Activated CD4-positive, alpha-beta T cell treated with anti-CD3 and anti-CD28 coated beads for 36 hours (primary cell): Measurements from ENCODE around the gene TTC16. TPM values are rescaled to one million over a fixed set of nuclear protein-coding genes. Genes with fewer than 3 reads are reported as not detected.

ENCODE experiments used
- ATAC-seq: fragments of 200-7000 bp; cut with Tn5 transposase; one replicate; pipeline ENCODE4 v1.10.0; 2021; ENCODE audit warnings: mild to moderate bottlenecking, moderate library complexity
- CTCF ChIA-PET: fragments of 350-600 bp; sonication (Branson Sonifier 250); formaldehyde crosslinking; loops from one replicate; lab custom pipeline; 2021; ENCODE audit warnings: antibody characterized with exemption; lab: Charles Lee
- POLR2A ChIA-PET: fragments of 350-600 bp; sonication (Branson Sonifier 250); formaldehyde crosslinking; loops from one replicate; lab custom pipeline; 2021; ENCODE audit warnings: antibody characterized with exemption, inconsistent platforms; lab: Charles Lee
- DNase-seq: peaks from one replicate; pipeline ENCODE4 v3.0.0-alpha.2; 2020
- H3K27ac Mint-ChIP-seq: one replicate; pipeline ENCODE4 v1.8.0; 2021; ENCODE audit warnings: mixed read lengths
- H3K27me3 Mint-ChIP-seq: one replicate; pipeline ENCODE4 v1.8.0; 2021; ENCODE audit warnings: mixed read lengths
- H3K36me3 Mint-ChIP-seq: one replicate; pipeline ENCODE4 v1.8.0; 2021; ENCODE audit warnings: low read depth, mixed read lengths
- H3K4me1 Mint-ChIP-seq: one replicate; pipeline ENCODE4 v1.8.0; 2021; ENCODE audit warnings: mixed read lengths
- H3K4me3 Mint-ChIP-seq: one replicate; pipeline ENCODE4 v1.8.0; 2021; ENCODE audit warnings: mild to moderate bottlenecking, moderate library complexity, mixed read lengths
- H3K9me3 Mint-ChIP-seq: one replicate; pipeline ENCODE4 v1.8.0; 2021; ENCODE audit warnings: low read depth, mixed read lengths
- intact Hi-C, 2 experiments: fragments of 100-400 bp; cut with DNase I in 1 of 2; cut with micrococcal nuclease in 1 of 2; formaldehyde crosslinking; loops; one replicate each; pipeline versions ENCODE4 v1.14.2 to v1.15.1; 2022 to 2024; cut with DNase I, micrococcal nuclease
- total RNA-seq, 2 experiments: library from RNA; stranded (reverse); gene quantifications; one replicate each; pipeline ENCODE4 v1.2.3, GENCODE V29; 2021

The TTC16 gene
- total RNA-seq, 2 experiments from 2014 or later, result 0.16 to 0.30 TPM

- Mint-ChIP-seq H3K9me3 (no peaks in the 10 kb centered on the region), H3K27me3 (no peaks in the 10 kb centered on the region), H3K27ac (peak overlapping the region; percentile 11), H3K4me1 (peaks cover 10% of the 10 kb centered on the region), H3K4me3 (no peak overlapping the region), H3K36me3 (peaks cover 10% of the 10 kb centered on the region)
- no peak for ATAC-seq
- CTCF ChIA-PET, result interaction anchor here (0.6 kb wide), 1 partner anchor 8 kb away, joined by 3 read pairs; no protein-coding TSS in a partner anchor
- no peak for DNase-seq
- intact Hi-C loops, result no loop called here
- POLR2A ChIA-PET, result interaction anchor here (0.6 kb wide), 1 partner anchor 24 kb away, joined by 6 read pairs; no protein-coding TSS in a partner anchor
Observed at GRCh38 chr9:127758843-127759242, 43.0 kb downstream of the TTC16 start.

GRCh38 chr9:127761061-127761460 lies 45.2 kb downstream of the TTC16 start:
- POLR2A ChIA-PET, result no interaction called here
- H3K27me3 Mint-ChIP-seq, result no peaks in the 10 kb centered on the region
- peaks cover 20% of the 10 kb centered on the region for H3K4me1 Mint-ChIP-seq
- peak overlapping the region; percentile 3 for H3K27ac Mint-ChIP-seq
- H3K4me3 Mint-ChIP-seq, result no peak overlapping the region
- intact Hi-C loops, result no loop called here
- CTCF ChIA-PET, result interaction anchor here (0.8 to 1.5 kb wide), 2 partner anchors 26 to 108 kb away, joined by 3 read pairs; partner anchors contain the start of gene TOR2A
- ATAC-seq, result no peak
- H3K36me3 Mint-ChIP-seq, result peaks cover 17% of the 10 kb centered on the region
- DNase-seq, result no peak
- no peaks in the 10 kb centered on the region for H3K9me3 Mint-ChIP-seq

- no peak for ATAC-seq
- H3K4me3 Mint-ChIP-seq, result no peak overlapping the region
- no peaks in the 10 kb centered on the region for H3K9me3 Mint-ChIP-seq
- POLR2A ChIA-PET, result no interaction called here
- no peak overlapping the region for H3K27ac Mint-ChIP-seq
- DNase-seq, result no peak
- no peaks in the 10 kb centered on the region for H3K27me3 Mint-ChIP-seq
- intact Hi-C loops, result no loop called here
- H3K36me3 Mint-ChIP-seq, result peaks cover 21% of the 10 kb centered on the region
- CTCF ChIA-PET, result interaction anchor here (0.6 kb wide), 1 partner anchor 23 kb away, joined by 3 read pairs; no protein-coding TSS in a partner anchor
- H3K4me1 Mint-ChIP-seq, result peaks cover 24% of the 10 kb centered on the region
Observed at GRCh38 chr9:127761491-127761956, 45.6 kb downstream of the TTC16 start.

GRCh38 chr9:127762111-127762676 lies 46.3 kb downstream of the TTC16 start:
- no peak for ATAC-seq
- POLR2A ChIA-PET, result no interaction called here
- DNase-seq, result no peak
- Mint-ChIP-seq H3K9me3 (no peaks in the 10 kb centered on the region), H3K4me3 (no peak overlapping the region), H3K36me3 (peaks cover 22% of the 10 kb centered on the region), H3K27me3 (no peaks in the 10 kb centered on the region), H3K4me1 (peaks cover 29% of the 10 kb centered on the region), H3K27ac (no peak overlapping the region)
- CTCF ChIA-PET, result interaction anchor here (0.5 to 1.1 kb wide), 3 partner anchors 23 to 82 kb away, joined by 3 to 4 read pairs (median 3); partner anchors contain the start of gene TOR2A
- intact Hi-C loops, result no loop called here

GRCh38 chr9:127763918-127764384 lies 48.1 kb downstream of the TTC16 start:
- POLR2A ChIA-PET, result interaction anchor here (1.1 kb wide), 1 partner anchor 77 kb away, joined by 3 read pairs; no protein-coding TSS in a partner anchor
- ATAC-seq (peak; percentile 57), DNase-seq (peak; percentile 69)
- H3K4me1 Mint-ChIP-seq, result peaks cover 42% of the 10 kb centered on the region
- H3K27me3 Mint-ChIP-seq, result no peaks in the 10 kb centered on the region
- H3K9me3 Mint-ChIP-seq, result no peaks in the 10 kb centered on the region
- peaks cover 26% of the 10 kb centered on the region for H3K36me3 Mint-ChIP-seq
- H3K4me3 Mint-ChIP-seq, result no peak overlapping the region
- H3K27ac Mint-ChIP-seq, result no peak overlapping the region
- intact Hi-C loops, result loop anchor here in 1 of 2 experiments (1.0 kb wide), 1 partner anchor 21 kb away; no protein-coding TSS in a partner anchor
- CTCF ChIA-PET, result interaction anchor here (0.6 to 1.3 kb wide), 11 partner anchors 9 to 159 kb away, joined by 3 to 6 read pairs (median 4); partner anchors contain the start of genes CDK9 and TOR2A

- no peak for ATAC-seq
- ChIA-PET CTCF (interaction anchor here (0.6 to 1.4 kb wide), 5 partner anchors 9 to 104 kb away, joined by 3 to 5 read pairs (median 3); no protein-coding TSS in a partner anchor), POLR2A (no interaction called here)
- no peak overlapping the region for H3K4me3 Mint-ChIP-seq
- H3K27ac Mint-ChIP-seq, result no peak overlapping the region
- H3K27me3 Mint-ChIP-seq, result no peaks in the 10 kb centered on the region
- H3K36me3 Mint-ChIP-seq, result peaks cover 29% of the 10 kb centered on the region
- DNase-seq, result no peak
- H3K4me1 Mint-ChIP-seq, result peaks cover 55% of the 10 kb centered on the region
- no peaks in the 10 kb centered on the region for H3K9me3 Mint-ChIP-seq
- intact Hi-C loops, result no loop called here
Observed at GRCh38 chr9:127765418-127765817, 49.5 kb downstream of the TTC16 start.

GRCh38 chr9:127767410-127767809 lies 51.5 kb downstream of the TTC16 start:
- DNase-seq (no peak), ATAC-seq (no peak)
- no peaks in the 10 kb centered on the region for H3K27me3 Mint-ChIP-seq
- ChIA-PET POLR2A (interaction anchor here (1.1 kb wide), 1 partner anchor 12 kb away, joined by 4 read pairs; no protein-coding TSS in a partner anchor), CTCF (interaction anchor here (0.6 to 1.8 kb wide), 7 partner anchors 9 to 1844 kb away, joined by 3 to 8 read pairs (median 3); partner anchors contain the start of genes SH2D3C and TOR2A)
- H3K27ac Mint-ChIP-seq, result peak overlapping the region; percentile 74
- H3K4me3 Mint-ChIP-seq, result no peak overlapping the region
- intact Hi-C loops, result no loop called here
- peaks cover 32% of the 10 kb centered on the region for H3K36me3 Mint-ChIP-seq
- H3K4me1 Mint-ChIP-seq, result peaks cover 71% of the 10 kb centered on the region
- H3K9me3 Mint-ChIP-seq, result no peaks in the 10 kb centered on the region

GRCh38 chr9:127767909-127768331 lies 52.0 kb downstream of the TTC16 start:
- no peak overlapping the region for H3K4me3 Mint-ChIP-seq

GRCh38 chr9:127768698-127769097 lies 52.8 kb downstream of the TTC16 start:
- no peak for DNase-seq
- Mint-ChIP-seq H3K27ac (peak overlapping the region; percentile 32), H3K9me3 (no peaks in the 10 kb centered on the region), H3K4me1 (peaks cover 67% of the 10 kb centered on the region), H3K27me3 (no peaks in the 10 kb centered on the region), H3K4me3 (no peak overlapping the region), H3K36me3 (peaks cover 31% of the 10 kb centered on the region)
- ATAC-seq, result no peak
- intact Hi-C loops, result no loop called here
- POLR2A ChIA-PET, result no interaction called here
- CTCF ChIA-PET, result interaction anchor here (1.9 kb wide), 1 partner anchor 101 kb away, joined by 6 read pairs; no protein-coding TSS in a partner anchor

More at GRCh38 chr9:127767909-127768331, 52.0 kb downstream of the TTC16 start:
- intact Hi-C loops, result no loop called here
- ATAC-seq, result no peak
- H3K27ac Mint-ChIP-seq, result peak overlapping the region; percentile 74
- no peaks in the 10 kb centered on the region for H3K27me3 Mint-ChIP-seq
- H3K36me3 Mint-ChIP-seq, result peaks cover 28% of the 10 kb centered on the region
- ChIA-PET CTCF (interaction anchor here (0.8 to 1.8 kb wide), 4 partner anchors 11 to 102 kb away, joined by 3 to 8 read pairs (median 3); partner anchors contain the start of genes SH2D3C and TOR2A), POLR2A (no interaction called here)
- H3K4me1 Mint-ChIP-seq, result peaks cover 71% of the 10 kb centered on the region
- H3K9me3 Mint-ChIP-seq, result no peaks in the 10 kb centered on the region
- no peak for DNase-seq

GRCh38 chr9:127769101-127769500 lies 53.2 kb downstream of the TTC16 start:
- Mint-ChIP-seq H3K36me3 (peaks cover 35% of the 10 kb centered on the region), H3K4me3 (no peak overlapping the region)

GRCh38 chr9:127769929-127770582 lies 54.2 kb downstream of the TTC16 start:
- Mint-ChIP-seq H3K4me1 (peaks cover 62% of the 10 kb centered on the region), H3K27ac (peak overlapping the region; percentile 80), H3K4me3 (peak overlapping the region; percentile 80), H3K36me3 (peaks cover 38% of the 10 kb centered on the region), H3K9me3 (no peaks in the 10 kb centered on the region), H3K27me3 (no peaks in the 10 kb centered on the region)
- ATAC-seq (no peak), DNase-seq (no peak)
- ChIA-PET POLR2A (no interaction called here), CTCF (interaction anchor here (0.6 to 2.9 kb wide), 7 partner anchors 10 to 235 kb away, joined by 3 to 16 read pairs (median 4); partner anchors contain the start of gene TOR2A)
- intact Hi-C loops, result loop anchor here (5.0 to 10.0 kb wide), 2 partner anchors 545 to 908 kb away; partner anchors contain the start of gene ZBTB34 (in 1 of the 2)

More at GRCh38 chr9:127769101-127769500, 53.2 kb downstream of the TTC16 start:
- Mint-ChIP-seq H3K9me3 (no peaks in the 10 kb centered on the region), H3K27me3 (no peaks in the 10 kb centered on the region), H3K4me1 (peaks cover 63% of the 10 kb centered on the region), H3K27ac (peak overlapping the region; percentile 32)
- CTCF ChIA-PET, result interaction anchor here (0.8 to 1.9 kb wide), 4 partner anchors 11 to 142 kb away, joined by 3 to 6 read pairs (median 4); partner anchors contain the start of gene TOR2A
- ATAC-seq (no peak), DNase-seq (no peak)
- POLR2A ChIA-PET, result no interaction called here
- intact Hi-C loops, result no loop called here
